ENCODE results near the gene FJX1. TPM values are rescaled to one million over a fixed set of nuclear protein-coding genes. Genes with fewer than 3 reads are reported as not detected.

Gene FJX1
- total and polyA plus RNA-seq, 4 donors: 0.46 to 3.0 (median 1.1) TPM

DNA sequence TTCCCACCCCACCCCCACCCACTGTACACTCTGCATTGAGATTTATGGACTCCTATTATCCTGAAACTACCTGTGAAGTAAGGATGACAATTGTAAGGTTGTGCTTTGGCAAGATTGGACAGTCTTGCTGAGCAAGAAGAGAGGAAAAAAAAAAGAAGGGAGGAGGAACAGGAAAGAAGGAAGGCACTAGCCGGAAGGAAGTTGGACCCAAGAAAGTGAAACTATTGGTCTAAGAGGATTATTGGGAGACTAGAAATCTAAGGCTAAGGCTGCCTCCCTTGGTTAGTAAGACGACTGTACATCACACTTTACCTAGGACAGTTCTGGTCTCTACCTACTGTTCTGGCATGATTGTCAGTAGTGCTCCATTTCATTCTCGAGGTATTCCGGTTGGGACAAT, 32.2 kb downstream of the FJX1 start:
- H3K27ac ChIP-seq (ENCODE audit: low read depth in 1 of 2, low read length in 2 of 2): no peak overlapping the region
- no peaks in the 10 kb centered on the region for H3K9me3 ChIP-seq (ENCODE audit: control insufficient read depth in 4 of 4, low read length in 3 of 4)
- peaks cover 0 to 2% (median 0%) of the 10 kb centered on the region in 4 donors for H3K27me3 ChIP-seq (ENCODE audit: control insufficient read depth in 4 of 4, insufficient read depth in 4 of 4, low read length in 3 of 4)
- peaks cover 0 to under 1% (median 0%) of the 10 kb centered on the region in 4 donors for H3K4me1 ChIP-seq (ENCODE audit: control insufficient read depth in 4 of 4, insufficient read depth in 4 of 4, low read length in 3 of 4)
- TF ChIP-seq HNF4A (conservative IDR thresholded peaks at IDR 0.05) (no peak), EGR1 (IDR thresholded peaks at IDR 0.05; ENCODE audit: low read depth in 2 of 2) (no peak), YY1 (IDR thresholded peaks at IDR 0.05) (no peak), RAD21 (IDR thresholded peaks at IDR 0.05) (no peak), SP1 (IDR thresholded peaks at IDR 0.05) (no peak), FOXA1 (IDR thresholded peaks at IDR 0.05) (no peak), HNF4G (IDR thresholded peaks at IDR 0.05) (no peak), TAF1 (conservative IDR thresholded peaks at IDR 0.05) (no peak), FOXA2 (IDR thresholded peaks at IDR 0.05) (no peak), JUND (IDR thresholded peaks at IDR 0.05) (no peak), GABPA (IDR thresholded peaks at IDR 0.05 in 1 of 2, conservative IDR thresholded peaks at IDR 0.05 in 1 of 2) (no peak), RXRA (IDR thresholded peaks at IDR 0.05) (no peak), NR2F2 (IDR thresholded peaks at IDR 0.05) (no peak)
- TF ChIP-seq, protein P1, sequence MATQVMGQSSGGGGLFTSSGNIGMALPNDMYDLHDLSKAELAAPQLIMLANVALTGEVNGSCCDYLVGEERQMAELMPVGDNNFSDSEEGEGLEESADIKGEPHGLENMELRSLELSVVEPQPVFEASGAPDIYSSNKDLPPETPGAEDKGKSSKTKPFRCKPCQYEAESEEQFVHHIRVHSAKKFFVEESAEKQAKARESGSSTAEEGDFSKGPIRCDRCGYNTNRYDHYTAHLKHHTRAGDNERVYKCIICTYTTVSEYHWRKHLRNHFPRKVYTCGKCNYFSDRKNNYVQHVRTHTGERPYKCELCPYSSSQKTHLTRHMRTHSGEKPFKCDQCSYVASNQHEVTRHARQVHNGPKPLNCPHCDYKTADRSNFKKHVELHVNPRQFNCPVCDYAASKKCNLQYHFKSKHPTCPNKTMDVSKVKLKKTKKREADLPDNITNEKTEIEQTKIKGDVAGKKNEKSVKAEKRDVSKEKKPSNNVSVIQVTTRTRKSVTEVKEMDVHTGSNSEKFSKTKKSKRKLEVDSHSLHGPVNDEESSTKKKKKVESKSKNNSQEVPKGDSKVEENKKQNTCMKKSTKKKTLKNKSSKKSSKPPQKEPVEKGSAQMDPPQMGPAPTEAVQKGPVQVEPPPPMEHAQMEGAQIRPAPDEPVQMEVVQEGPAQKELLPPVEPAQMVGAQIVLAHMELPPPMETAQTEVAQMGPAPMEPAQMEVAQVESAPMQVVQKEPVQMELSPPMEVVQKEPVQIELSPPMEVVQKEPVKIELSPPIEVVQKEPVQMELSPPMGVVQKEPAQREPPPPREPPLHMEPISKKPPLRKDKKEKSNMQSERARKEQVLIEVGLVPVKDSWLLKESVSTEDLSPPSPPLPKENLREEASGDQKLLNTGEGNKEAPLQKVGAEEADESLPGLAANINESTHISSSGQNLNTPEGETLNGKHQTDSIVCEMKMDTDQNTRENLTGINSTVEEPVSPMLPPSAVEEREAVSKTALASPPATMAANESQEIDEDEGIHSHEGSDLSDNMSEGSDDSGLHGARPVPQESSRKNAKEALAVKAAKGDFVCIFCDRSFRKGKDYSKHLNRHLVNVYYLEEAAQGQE (IDR thresholded peaks at IDR 0.05): no peak
- TF ChIP-seq, protein P2, sequence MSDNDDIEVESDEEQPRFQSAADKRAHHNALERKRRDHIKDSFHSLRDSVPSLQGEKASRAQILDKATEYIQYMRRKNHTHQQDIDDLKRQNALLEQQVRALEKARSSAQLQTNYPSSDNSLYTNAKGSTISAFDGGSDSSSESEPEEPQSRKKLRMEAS (IDR thresholded peaks at IDR 0.05): no peak
- TF ChIP-seq, protein P3, sequence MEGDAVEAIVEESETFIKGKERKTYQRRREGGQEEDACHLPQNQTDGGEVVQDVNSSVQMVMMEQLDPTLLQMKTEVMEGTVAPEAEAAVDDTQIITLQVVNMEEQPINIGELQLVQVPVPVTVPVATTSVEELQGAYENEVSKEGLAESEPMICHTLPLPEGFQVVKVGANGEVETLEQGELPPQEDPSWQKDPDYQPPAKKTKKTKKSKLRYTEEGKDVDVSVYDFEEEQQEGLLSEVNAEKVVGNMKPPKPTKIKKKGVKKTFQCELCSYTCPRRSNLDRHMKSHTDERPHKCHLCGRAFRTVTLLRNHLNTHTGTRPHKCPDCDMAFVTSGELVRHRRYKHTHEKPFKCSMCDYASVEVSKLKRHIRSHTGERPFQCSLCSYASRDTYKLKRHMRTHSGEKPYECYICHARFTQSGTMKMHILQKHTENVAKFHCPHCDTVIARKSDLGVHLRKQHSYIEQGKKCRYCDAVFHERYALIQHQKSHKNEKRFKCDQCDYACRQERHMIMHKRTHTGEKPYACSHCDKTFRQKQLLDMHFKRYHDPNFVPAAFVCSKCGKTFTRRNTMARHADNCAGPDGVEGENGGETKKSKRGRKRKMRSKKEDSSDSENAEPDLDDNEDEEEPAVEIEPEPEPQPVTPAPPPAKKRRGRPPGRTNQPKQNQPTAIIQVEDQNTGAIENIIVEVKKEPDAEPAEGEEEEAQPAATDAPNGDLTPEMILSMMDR (IDR thresholded peaks at IDR 0.05; ENCODE audit: low read depth, low read length, missing input control): no peak
- TF ChIP-seq, protein P4, sequence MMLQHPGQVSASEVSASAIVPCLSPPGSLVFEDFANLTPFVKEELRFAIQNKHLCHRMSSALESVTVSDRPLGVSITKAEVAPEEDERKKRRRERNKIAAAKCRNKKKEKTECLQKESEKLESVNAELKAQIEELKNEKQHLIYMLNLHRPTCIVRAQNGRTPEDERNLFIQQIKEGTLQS (IDR thresholded peaks at IDR 0.05): no peak
- TF ChIP-seq, protein P5, sequence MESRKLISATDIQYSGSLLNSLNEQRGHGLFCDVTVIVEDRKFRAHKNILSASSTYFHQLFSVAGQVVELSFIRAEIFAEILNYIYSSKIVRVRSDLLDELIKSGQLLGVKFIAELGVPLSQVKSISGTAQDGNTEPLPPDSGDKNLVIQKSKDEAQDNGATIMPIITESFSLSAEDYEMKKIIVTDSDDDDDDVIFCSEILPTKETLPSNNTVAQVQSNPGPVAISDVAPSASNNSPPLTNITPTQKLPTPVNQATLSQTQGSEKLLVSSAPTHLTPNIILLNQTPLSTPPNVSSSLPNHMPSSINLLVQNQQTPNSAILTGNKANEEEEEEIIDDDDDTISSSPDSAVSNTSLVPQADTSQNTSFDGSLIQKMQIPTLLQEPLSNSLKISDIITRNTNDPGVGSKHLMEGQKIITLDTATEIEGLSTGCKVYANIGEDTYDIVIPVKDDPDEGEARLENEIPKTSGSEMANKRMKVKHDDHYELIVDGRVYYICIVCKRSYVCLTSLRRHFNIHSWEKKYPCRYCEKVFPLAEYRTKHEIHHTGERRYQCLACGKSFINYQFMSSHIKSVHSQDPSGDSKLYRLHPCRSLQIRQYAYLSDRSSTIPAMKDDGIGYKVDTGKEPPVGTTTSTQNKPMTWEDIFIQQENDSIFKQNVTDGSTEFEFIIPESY (IDR thresholded peaks at IDR 0.05): no peak
- no peak overlapping the region for H3K4me3 ChIP-seq (ENCODE audit: low read depth in 1 of 3, low read length in 3 of 3)
- 82% methylated on average over 4 of the region's 4 CpGs for WGBS
- DNase-seq (ENCODE audit: low spot score): no peak
- H3K9ac ChIP-seq (ENCODE audit: low read depth in 1 of 2, low read length in 2 of 2): no peak overlapping the region
- no peaks in the 10 kb centered on the region for H3K36me3 ChIP-seq (ENCODE audit: control insufficient read depth in 4 of 4, insufficient read depth in 3 of 4, low read depth in 1 of 4, low read length in 3 of 4)

Data from liver (tissue), 9 donors.